ENCODE measurements around the gene WFS1.

Gene WFS1

DNA sequence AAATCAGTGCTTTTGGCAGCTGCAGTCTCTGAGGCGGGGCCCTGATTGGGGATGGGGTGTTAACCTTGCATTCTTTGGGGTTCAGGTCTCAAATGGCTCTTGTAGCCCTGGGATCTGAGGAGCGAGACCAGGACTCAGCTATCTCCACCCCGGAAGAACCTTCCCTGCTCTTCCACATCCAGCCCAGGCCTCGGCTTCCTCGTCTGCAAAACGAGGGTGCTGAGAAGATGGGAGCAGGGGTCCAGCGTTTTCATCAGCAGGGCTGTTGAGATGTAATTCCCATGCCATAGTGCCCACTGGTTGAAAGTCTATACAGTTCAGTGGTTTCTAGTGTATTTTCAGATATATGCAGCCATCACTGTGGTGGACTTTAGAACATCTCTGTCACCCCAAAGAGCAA is 34.6 kb upstream of the WFS1 start:
- DNase-seq = no peak

DNA sequence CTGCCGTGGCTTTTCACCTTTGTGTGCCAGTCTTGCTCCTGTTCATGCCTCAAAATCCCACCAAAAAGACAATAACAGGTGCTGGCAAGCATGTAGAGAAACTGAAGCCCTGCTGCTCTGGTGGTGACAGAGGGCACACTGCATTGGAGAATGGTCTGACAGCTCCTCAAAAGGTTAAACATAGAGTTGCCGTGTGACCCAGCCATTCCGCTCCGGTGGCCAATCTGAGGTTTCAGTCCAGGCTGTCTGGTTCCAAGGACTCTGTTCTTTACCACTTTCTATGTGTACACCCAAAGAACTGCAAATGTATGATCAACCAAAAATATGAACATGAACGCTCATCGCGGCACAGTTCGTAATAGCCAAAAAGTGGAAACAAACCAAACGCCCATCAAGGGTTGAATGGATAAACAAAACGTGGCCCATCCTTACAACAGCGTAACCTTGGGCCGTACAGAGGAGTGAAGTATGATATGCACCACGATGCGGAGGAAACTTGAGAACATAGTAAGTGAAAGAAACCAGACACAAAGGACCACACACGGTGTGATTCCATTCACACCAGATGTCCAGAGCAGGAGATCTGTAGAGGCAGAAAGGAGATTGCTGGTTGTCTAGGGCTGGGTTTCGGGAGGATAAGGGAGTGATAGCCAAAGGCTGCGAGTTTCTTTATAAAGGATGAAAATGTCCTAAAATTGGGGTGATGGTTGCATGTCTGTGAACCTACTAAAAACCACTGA is 33.6 kb upstream of the WFS1 start:
- no peak for DNase-seq

DNA sequence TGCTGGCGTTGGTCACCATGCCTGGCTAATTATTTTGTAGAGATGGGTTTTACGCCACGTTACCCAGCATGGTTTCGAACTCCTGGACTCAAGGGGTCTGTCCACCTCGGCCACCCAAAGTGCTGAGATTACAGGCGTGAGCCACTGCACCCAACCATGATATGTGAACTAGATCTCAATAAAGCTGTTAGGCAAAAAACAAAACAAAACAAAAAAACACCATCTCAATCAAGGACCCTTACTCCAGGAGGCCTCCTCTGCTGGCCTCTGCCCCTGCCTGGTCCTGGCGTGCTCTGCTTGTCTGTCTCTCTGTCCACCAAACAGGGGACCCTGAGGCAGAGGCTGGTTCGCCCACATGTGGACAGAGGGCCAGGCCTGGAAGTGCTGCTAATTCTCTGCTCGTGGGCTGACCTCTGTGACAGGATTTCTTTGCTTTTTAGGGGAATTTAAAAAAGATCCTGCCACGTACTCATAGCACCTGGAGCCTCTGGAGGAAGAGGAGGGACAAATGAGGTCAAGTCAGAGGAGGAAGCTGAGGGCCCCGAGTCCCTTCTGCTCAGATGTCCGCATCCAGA is 32.7 kb upstream of the WFS1 start:
- DNase-seq = no peak

DNA sequence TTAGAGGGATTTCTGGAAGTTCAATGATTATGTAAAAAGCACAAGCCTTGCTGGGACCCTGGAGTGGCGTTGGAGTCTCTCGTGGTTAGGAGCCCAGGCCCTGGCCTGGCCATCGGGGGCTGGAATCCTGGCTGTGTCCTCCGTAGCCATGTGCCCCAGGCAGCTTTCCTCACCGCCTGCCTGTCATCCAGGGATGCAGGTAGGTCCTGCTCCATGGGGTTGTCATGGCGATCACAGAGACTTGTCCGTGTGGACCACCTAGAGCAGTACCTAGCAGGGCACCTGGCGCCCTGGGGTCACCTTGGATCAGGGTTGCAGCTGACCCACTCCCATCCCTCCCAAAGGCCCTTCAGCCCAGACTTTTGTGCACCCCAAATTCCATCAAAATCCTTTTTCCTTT is 30.2 kb upstream of the WFS1 start:
- DNase-seq = no peak

DNA sequence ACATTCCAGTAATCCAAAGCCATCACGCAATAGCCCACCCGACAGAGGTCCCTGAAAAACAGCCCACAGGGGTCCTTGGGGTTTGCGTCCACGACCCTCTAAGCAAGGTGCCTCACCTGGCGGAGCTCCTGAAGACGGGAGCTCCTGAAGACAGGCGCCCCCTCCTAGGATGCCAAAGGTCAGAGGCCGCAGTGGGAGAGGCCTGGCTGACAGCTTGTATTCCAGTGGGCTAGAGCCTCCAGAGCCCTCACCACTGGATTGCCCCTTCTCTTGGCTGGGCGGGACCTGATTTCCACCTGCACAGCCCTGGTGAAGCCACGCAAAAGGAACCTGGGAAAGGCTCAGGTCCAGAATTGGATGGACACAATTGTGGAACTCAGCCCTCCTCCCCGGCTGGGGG is 29.7 kb upstream of the WFS1 start:
- DNase-seq = no peak

DNA sequence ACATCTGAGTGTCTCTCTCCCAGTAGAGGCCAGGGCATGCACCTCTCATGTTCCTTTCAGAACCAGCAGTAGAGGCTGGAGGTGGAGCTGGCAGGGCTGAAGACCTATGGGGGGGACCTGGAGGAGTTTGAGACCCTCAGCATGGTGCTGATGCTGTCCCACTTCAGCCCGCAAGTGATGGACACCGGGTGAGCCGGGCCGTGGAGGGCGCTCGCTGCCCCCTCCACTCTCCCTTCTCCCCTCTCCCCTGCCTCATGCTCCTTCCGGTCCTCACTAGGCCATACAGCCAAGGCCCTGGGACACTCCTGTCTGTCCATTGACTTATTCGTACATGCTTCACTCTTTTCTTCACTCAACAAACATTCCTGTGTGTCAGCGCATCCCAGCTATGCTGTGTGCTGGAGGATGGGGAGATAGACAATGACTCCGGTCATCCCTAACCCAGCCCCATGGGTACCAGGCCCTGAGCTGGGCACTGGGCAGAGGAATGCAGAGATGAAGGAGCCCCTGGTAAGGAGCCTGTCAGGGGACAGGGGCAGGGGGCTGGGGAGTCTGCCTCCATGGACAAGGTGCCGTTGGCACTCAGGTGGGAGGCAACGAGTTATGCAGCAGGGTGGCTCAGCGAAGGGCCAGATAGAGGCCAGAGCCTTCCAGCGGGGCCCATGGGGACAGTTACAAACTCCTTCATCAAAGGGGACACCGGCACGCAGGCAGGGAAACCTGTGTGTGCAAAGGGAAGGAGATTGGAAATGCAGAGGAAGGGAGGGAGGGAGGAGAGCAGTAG is 28.4 kb upstream of the WFS1 start:
- no peak for DNase-seq

DNA sequence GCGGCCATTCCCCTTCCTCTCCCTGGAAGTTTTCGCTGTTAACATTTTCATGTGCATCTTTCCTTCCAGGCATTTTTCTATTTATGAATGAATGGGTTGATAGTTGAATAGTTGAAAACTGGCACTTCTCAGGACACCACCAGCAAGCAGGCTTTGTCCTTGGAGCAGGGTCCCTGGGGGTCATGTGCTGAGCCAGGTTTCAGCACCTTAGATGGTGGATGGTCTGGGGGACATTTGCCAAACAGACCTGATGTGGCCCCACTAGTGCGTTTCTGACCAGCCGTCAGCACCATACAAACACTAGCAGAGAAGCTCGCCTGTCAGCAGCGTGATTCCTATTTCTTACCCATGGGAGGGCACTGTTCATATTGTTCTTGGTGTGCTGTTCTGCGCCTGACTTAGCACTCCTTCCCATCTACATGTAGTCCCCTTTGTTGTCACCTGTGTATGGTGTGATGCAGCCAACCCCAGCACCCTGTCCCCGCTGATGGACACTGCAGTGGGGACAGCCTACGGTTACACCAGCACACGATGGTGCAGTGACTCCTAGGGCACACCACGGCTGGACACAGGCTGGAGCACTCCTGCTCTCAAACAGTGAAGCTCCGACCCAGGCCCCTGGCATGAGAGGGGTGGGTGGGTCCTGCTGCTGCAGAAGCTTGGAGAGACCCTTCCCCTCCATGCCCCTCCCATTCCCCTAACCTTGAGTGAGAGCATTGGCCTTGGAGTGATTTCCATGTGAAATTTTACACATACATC is 27.2 kb upstream of the WFS1 start:
- DNase-seq = no peak

DNA sequence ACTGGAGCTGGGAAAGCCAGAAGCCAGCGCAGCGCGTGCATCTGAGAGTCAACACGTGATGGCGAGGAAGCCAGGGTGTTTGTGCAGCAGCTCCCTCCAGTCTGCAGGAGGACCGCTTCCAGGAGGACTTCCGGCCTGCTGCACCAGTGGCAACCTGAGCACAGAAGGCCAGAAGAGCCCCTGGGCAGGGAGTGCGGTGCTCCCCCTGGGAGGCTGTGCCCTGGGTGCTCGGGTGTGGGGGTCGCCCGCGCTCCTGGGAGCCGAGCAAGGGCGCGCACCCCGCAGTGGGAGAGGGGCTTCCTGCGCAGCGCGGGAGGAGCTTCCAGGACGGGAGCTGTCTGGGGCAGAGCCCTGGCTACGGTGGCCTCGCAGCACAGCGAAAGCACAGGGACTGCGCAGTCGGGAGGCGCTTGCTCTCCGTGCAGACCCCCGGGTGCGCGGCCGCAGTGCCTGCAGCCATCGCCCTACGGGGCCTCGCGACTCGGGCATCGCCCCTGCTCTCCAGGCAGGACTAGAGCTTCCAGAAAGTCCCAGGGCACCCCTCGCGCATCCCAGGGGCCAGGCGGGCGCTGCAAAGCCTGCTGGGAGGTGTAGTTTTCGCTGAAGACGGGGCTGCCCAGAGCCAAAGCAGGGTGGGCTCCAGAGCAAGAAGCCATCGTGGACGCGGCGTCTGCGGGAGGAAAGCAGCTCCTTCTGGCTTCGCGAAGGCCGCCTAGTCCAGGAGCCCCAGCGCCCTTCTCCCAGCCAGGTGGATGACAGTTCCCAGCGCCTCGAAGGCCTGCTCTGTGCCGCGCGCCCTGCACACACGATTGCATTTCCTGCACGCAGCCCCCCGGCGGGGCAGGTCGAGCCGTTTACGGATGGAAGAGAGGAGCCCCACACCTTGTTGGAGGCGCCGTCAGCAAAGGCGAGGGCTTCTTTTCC is 24.1 kb upstream of the WFS1 start:
- DNase-seq = no peak

DNA sequence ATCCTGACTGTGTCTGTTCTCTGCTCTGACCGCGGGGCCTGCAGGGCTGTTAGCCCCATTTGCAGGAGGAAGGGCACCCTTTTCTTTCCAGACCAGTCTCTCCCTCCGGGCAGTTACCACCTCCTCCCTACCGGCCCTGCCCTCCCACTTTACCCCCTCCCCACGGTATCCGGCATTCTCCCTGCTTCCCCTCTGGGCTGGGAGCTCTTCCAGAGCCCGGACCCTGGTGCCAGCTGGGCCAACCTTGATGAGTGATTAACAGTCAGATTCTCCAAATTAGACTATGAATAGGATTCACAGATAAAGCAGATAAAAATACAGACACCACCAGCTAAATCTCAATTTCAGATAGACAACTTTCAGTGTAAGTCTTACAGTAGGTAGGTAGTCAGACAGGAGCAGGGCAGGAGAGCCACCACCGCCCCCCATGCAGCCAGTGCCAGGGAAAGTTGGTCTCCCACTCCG is 23.4 kb upstream of the WFS1 start:
- DNase-seq = no peak

DNA sequence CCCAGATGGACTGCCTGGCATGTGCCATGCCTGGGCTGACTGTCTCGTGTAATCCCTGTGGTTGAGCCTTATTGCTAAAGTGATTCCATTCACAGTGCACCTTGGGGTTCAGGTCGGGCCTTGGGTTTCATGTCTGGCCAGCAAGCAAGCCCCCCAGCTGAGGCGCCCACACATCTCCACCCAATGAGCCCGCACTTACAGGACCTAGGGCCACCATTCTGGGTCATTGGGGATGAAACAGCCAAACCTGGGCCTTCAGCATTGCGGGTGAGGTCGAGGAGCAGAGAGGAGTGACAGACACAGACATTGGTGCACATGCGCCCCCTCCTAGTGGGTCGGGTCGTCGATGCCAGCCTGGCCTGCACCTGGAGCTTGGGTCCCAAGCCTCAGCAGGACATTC is 21.3 kb upstream of the WFS1 start:
- DNase-seq = no peak

DNA sequence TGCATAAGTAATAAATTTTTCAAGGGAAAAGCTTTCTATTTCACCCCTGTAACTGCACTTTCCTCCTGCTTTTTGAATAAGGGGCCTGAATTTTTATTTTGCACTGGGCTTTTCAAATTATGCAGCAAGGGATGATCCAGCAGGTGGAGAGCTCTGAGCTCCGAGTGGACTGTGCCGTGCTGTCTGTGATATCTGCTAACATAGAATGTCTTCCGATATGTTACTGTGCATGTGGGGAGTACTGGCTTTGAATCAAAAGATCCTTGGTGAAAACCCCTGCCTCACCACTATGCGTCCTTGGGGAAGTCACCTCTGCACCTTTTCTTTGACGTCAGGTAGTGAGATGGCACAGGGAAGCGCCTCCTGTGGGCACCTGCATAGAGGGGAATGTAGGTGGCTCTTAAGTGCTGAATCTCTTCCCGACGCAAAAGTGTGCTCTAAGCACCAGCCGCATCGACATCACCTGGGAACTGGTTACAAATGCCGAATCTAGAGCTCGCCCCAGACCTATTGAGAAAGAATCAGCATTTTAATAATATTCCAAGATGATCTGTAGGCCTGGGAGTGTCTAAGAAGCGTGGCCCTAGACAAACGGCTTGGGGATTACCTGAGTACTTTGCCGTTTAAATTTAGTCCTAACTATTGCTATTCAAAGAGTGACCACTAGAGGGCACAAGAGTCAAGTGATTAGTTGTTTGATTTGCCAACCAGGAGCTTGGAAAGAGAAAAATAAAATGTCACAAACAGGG is 19.2 kb upstream of the WFS1 start:
- DNase-seq = peak; percentile 68

DNA sequence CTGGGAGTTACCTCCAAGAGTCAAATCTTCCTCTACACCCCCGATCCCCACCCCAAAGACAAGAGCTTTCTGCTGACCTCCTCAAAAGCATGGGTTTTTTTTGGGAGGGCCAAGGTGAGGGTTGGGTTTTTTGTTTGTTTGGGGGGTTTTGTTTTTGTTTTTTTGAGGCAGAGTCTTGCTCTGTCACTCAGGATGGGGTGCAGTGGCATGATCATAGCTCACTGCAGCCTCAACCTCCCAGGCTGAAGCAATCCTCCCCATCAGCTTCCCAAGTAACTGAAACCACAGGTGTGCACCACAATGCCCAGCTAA is 18.7 kb upstream of the WFS1 start:
- DNase-seq = no peak

DNA sequence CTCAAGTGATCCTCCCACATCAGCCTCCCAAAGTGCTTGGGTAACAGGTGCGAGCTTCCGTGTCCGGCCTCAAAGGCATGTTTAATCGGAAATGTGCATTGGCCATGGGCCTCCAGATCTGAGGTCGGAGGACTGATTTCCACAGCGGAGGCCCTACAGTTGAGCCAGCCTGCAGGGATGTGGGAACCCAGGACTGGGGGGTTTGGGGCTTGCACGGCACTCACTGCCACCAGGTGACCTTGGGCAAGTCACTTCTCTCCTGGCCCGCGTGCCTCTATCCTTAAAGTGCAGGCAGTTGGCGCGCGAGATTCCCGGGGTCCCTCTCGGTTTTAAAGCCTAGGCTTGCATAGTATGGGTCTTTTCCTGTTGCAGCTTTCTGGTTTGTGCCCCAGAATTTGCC is 18.3 kb upstream of the WFS1 start:
- no peak for DNase-seq

DNA sequence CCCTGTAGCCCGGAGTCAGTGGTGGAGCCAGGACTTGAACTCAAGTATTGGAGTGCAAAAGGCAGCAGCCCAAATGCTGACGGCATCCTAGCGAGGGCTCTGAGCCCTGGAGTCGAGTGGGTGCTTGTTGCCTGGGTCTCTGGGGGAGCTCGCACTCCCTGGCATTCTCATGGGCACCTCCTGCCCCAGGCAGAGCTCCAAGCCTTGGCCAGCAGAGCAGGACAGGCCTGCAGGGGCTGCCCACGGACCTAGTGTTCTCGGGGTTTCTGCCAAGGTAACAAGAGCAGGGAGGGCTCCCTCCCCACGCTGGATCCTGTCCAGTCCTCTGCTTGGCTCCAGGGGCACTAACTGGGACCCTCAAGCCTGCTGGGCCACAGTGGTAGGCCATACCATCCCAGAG is 17.6 kb upstream of the WFS1 start:
- no peak for DNase-seq

DNA sequence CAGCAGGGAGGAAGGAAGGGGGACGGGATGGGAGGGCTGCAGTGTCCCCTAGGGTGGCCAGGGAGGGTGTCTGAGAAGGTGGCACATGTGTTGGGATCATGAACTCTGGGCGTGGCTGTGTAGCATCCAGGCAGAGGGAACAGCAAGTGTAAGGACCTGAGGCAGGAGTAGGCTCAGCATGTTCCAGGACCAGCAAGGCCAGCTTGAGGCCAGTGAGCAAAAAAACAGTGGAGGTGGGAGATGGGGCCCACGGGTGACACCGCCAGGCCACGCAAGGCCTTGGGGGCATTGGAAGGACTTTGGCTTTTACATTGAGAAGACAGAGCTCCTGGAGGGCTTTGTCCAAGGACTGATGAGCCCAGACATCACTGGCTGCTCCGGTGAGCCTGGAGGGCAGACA is 16.5 kb upstream of the WFS1 start:
- no peak for DNase-seq

DNA sequence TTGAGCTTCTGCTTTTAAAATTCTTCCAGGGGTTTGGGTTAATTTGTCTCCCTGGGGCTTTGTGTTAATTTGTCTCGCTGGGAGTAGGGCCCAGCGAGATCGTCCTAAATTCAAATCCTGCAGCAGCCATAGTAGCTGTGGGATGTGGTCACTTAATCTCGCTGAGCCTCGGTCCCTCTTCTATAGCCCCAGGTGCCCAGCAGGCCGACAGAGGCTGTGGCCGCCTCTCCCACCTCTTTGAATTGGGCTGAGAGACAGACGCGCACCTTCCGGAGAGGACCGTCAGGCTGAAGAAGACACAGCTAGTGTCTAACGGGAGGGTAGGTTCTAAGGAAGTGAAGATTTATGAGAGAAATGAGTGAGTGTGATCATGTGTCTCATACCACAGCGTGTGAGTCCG is 15.7 kb upstream of the WFS1 start:
- DNase-seq = no peak

DNA sequence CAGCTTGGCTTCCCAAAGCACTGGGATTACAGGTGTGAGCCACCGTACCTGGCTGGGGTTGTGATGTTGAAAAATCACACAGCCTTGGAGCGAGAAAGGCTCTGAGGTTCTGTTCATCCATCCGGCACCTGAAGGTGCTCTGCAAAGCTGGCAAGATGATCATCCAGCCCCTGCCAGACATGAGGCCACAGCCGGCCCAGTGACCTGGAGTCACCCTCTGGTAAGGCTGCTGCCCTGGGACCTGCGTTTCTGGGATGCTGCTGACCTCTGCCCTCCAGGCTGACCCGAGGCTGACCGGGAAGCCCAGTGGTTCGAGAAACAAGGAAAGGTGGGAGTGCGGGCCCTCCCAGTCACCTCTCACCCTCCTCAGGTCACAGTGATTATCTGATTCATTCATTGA is 13.5 kb upstream of the WFS1 start:
- DNase-seq = no peak

DNA sequence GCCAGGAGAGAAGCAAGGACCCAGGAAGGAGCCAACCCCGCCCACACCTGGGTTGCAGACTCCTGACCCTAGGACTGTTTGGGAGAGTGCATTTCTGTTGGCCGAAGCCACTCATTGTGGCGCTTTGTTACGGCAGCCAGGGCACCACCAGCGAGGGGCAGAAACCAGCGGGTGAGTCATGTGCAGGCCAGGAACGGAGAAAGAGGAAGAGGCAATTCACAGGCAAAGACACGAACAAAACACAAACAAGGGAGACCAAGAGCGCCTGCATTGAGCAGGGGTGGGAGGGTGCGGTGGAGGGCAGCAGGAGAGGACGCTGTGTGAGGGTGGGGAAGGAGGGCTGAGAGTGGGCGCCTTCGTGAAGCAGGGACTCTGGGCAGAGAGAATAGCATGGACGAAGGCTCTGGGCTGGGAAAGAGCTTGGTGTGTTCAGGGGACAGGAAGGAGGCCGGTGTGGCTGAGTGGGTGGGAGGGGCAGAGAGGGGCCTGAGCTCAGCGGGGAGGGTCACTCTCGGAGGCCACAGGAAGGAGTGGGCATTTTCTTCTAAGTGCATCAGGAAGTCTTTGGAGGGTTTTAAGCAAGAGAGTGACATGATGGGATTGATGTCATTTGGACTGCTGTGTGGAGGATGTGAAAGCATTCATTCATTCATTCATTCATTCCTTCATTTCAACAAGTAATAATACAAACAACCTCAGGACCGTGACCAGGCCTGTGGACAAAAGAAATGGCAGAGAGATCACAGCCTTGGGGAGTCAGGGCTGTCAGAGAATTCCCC is 12.2 kb upstream of the WFS1 start:
- no peak for DNase-seq

DNA sequence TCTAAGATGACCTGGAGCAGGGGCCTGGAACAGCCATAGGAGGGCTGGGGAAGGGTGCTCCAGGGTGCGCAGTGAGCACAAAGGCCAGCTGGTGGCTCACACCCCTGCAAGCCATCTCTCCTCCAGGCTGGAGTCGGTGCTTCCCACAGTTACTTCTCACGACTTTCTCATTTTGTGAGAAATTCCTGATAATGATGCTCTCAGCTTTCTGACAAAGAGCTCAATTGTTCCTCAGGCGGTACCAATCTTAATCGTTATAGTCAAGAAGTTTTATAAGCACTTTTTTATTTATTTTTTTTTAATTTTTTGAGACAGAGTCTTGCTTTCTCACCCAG is 11.7 kb upstream of the WFS1 start:
- no peak for DNase-seq

DNA sequence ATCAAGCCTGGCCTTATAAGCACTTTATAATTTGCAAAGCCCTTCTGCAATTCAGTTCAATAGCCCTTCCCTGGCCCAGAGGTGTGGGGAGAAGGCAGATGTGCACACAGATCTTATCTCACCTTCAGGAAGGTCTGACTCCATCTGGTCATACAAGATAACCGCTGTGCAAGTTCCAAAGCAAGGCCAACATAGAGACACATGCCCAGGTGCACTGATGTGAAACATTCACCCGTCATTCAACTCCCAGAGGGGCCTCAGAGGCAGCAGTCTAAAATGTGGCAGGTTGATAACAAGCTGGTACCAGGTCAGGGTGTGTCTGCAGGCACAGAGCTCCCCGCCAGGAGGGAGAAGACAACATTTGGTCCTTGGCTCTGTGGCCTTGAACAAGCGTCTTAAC is 10.9 kb upstream of the WFS1 start:
- no peak for DNase-seq

DNA sequence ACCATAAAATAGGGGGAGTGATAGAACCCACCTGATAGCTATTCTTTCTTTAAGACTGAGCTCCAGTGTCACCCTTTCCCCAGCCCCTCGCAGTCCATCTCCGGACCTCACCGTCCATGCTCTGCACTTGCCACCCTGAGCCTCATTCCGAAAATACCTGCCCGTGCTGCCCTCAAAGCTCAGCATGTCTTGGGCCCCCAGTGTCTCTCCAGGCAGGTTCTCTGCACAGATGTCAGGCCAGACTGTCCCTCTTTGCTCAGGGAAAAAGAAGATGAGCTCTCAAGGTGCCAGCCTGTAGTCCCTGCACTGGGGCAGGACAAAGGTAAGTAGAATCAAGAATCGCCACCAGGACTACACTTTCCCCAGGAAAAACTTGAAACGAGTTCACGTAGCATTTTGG is 9.8 kb upstream of the WFS1 start:
- no peak for DNase-seq

All from NCI-H774 (cell line).